ENCODE results near the gene JUP. TPM values are rescaled to one million over a fixed set of nuclear protein-coding genes. Genes with fewer than 3 reads are reported as not detected.
A peak's percentile ranks its signal among the peaks of the same experiment; 100 is the strongest.

Gene JUP
- total and polyA plus RNA-seq, 2 experiments from 2014 or later: 209 to 214 TPM

DNA sequence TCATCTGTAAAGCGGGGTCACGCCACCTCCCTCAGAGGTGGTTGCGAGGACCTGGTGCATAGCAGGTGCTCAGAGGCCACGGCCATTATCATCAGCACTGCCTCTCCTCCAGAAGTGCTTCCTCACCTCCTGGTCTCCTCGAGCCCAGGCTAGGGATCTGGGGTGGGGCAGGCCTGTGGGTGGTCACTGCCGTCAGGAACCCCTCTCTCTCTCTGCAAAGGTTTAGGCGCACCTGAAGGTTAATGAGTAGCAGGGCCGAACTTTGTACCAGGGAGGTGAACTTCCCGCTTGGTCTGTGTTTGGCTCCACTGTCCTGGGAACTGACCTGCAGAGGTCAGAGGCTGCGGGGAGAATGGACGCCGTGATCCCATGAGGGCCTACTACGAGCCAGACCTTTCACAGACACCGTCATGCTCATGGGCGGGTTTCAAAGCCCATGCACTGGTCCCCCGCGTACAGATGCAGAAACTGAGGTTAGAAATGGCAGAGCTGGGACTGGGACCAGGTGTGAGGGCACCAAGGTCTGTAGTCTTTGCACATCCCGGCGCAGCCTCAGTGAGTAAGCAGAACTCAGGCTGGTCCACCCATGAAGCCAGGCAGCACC lies 13.8 kb downstream of the JUP start:
- no peak for DNase-seq (ENCODE audit: low spot score)
- no peaks in the 10 kb centered on the region for H3K9me3 ChIP-seq (ENCODE audit: low read depth)
- H3K79me2 ChIP-seq: peaks cover 80% of the 10 kb centered on the region
- H3K9me2 ChIP-seq (replicated peaks; ENCODE audit: insufficient read depth): no peaks in the 10 kb centered on the region
- H2AFZ ChIP-seq: no peak overlapping the region
- H3K4me1 ChIP-seq (ENCODE audit: insufficient read depth): peaks cover 52% of the 10 kb centered on the region
- peaks cover 86% of the 10 kb centered on the region for H4K20me1 ChIP-seq (ENCODE audit: insufficient read depth, poor library complexity, severe bottlenecking)
- WGBS (ENCODE audit: low lambda C conversion rate, missing lambda C conversion rate): 73% methylated on average over 19 of the region's 19 CpGs
- TF ChIP-seq, protein P1, sequence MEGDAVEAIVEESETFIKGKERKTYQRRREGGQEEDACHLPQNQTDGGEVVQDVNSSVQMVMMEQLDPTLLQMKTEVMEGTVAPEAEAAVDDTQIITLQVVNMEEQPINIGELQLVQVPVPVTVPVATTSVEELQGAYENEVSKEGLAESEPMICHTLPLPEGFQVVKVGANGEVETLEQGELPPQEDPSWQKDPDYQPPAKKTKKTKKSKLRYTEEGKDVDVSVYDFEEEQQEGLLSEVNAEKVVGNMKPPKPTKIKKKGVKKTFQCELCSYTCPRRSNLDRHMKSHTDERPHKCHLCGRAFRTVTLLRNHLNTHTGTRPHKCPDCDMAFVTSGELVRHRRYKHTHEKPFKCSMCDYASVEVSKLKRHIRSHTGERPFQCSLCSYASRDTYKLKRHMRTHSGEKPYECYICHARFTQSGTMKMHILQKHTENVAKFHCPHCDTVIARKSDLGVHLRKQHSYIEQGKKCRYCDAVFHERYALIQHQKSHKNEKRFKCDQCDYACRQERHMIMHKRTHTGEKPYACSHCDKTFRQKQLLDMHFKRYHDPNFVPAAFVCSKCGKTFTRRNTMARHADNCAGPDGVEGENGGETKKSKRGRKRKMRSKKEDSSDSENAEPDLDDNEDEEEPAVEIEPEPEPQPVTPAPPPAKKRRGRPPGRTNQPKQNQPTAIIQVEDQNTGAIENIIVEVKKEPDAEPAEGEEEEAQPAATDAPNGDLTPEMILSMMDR (IDR thresholded peaks at IDR 0.05; ENCODE audit: poor library complexity): no peak
- TF ChIP-seq EZH2 (IDR thresholded peaks at IDR 0.05; ENCODE audit: borderline replicate concordance) (no peak), EZH2phosphoT487 (IDR thresholded peaks at IDR 0.05; ENCODE audit: low read depth, severe bottlenecking, unreplicated experiment) (no peak)
- H3K27ac ChIP-seq: peak overlapping the region; percentile 94
- no peaks in the 10 kb centered on the region for H3K36me3 ChIP-seq (replicated peaks; ENCODE audit: insufficient read depth, low read depth)
- peak overlapping the region; percentile 67 for H3K4me2 ChIP-seq
- H3K27me3 ChIP-seq: no peaks in the 10 kb centered on the region
- no peak overlapping the region for H3K4me3 ChIP-seq

DNA sequence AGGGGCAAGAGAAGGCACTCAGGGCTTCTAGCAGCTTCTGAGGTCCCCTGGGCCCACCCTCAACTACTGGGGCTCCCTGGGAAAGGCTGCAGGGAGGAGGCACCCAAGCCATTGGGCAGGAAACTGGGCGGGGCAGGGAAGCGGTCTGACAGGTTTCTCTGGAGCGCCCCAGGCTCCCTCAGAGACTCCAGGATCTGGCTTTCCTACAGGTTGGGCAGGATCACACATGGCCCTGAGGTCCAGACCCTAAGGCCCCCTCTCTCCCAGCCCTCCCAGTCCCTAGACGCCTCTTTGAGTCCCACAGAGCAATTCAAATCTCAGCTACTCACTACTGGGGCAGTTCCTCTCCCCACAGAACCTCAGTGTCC lies 14.3 kb downstream of the JUP start:
- Histone ChIP-seq H3K9me2 (replicated peaks; ENCODE audit: insufficient read depth) (no peaks in the 10 kb centered on the region), H3K9me3 (ENCODE audit: low read depth) (no peaks in the 10 kb centered on the region), H3K4me2 (peak overlapping the region; percentile 67), H3K4me3 (no peak overlapping the region), H3K27ac (peak overlapping the region; percentile 94), H4K20me1 (ENCODE audit: insufficient read depth, poor library complexity, severe bottlenecking) (peaks cover 83% of the 10 kb centered on the region), H2AFZ (no peak overlapping the region), H3K4me1 (ENCODE audit: insufficient read depth) (peaks cover 47% of the 10 kb centered on the region), H3K36me3 (replicated peaks; ENCODE audit: insufficient read depth, low read depth) (no peaks in the 10 kb centered on the region), H3K27me3 (no peaks in the 10 kb centered on the region), H3K79me2 (peaks cover 77% of the 10 kb centered on the region)
- no peak for TF ChIP-seq EZH2 (IDR thresholded peaks at IDR 0.05; ENCODE audit: borderline replicate concordance)
- WGBS (ENCODE audit: low lambda C conversion rate, missing lambda C conversion rate): 60% methylated on average over 4 of the region's 4 CpGs
- DNase-seq (ENCODE audit: low spot score): peak; percentile 84

DNA sequence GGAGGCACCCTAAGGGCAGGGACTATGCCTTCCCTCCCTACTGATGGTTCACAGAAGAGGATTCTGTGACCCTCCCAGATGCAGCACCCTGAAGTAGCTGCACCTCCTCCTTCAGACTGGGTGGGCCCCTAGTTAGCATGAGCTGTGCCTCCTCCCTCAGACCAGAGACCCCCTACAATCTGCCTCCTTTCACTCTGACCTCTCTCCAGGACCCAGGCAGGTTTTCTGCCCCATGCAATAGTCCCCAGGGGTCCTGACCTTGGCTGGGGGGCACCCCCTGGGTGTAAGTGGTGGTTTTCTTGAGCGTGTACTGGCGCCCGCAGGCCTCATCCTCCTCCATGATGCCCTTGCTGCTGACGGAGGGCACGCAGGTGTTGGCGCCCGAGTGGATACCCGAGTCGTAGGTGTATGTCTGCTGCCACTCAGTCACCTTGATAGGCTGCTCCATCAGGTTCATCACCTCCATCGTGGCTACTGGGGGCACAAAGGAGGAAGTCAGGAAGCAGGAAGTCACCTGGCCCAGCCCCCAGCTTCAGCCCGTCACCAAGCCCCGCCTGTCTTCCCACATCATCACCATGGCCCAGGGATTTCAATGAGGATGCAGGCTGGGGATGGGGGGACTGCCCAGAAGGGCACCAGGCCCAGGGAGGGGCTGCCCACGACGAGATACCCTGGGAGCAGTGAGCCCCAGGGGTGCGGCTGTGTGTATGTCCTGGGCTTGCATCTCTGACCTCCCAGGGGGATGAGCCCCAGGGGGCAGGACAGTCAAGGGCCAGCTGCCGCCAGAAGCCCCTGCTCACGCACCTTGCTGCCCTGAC lies 14.9 kb downstream of the JUP start:
- Histone ChIP-seq H4K20me1 (ENCODE audit: insufficient read depth, poor library complexity, severe bottlenecking) (peaks cover 78% of the 10 kb centered on the region), H3K9me2 (replicated peaks; ENCODE audit: insufficient read depth) (no peaks in the 10 kb centered on the region), H3K27me3 (no peaks in the 10 kb centered on the region), H2AFZ (no peak overlapping the region), H3K4me3 (no peak overlapping the region), H3K79me2 (peaks cover 71% of the 10 kb centered on the region), H3K4me2 (peak overlapping the region; percentile 67), H3K4me1 (ENCODE audit: insufficient read depth) (peaks cover 43% of the 10 kb centered on the region), H3K9me3 (ENCODE audit: low read depth) (no peaks in the 10 kb centered on the region), H3K27ac (peak overlapping the region; percentile 94), H3K36me3 (replicated peaks; ENCODE audit: insufficient read depth, low read depth) (no peaks in the 10 kb centered on the region)
- TF ChIP-seq, protein P1 (IDR thresholded peaks at IDR 0.05; ENCODE audit: poor library complexity): no peak
- TF ChIP-seq EZH2phosphoT487 (IDR thresholded peaks at IDR 0.05; ENCODE audit: low read depth, severe bottlenecking, unreplicated experiment) (no peak), EZH2 (IDR thresholded peaks at IDR 0.05; ENCODE audit: borderline replicate concordance) (no peak)
- no peak for DNase-seq (ENCODE audit: low spot score)
- 87% methylated on average over 17 of the region's 17 CpGs for WGBS (ENCODE audit: low lambda C conversion rate, missing lambda C conversion rate)

DNA sequence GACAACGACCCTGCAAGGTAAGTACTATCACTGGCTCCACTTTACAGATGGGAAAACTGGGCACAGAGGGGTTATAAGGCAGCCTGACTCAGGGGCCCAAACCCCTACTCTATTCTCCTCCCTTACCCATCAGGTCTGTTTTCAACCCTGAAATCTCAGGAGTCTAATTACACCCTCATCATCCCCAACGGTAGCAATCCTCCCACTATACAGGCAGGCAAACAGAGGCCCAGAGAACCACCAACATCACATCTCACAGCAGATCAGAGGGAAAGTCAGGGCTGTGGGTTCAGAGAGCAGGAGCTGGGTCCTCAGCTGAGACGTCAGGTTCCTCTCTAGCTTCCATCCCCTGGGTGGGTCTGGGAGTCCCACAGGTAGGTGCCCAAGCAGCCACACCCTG lies 16.5 kb downstream of the JUP start:
- H3K9me2 ChIP-seq (replicated peaks; ENCODE audit: insufficient read depth): no peaks in the 10 kb centered on the region
- H3K4me2 ChIP-seq: no peak overlapping the region
- no peak overlapping the region for H3K27ac ChIP-seq
- TF ChIP-seq EZH2 (IDR thresholded peaks at IDR 0.05; ENCODE audit: borderline replicate concordance) (no peak), EZH2phosphoT487 (IDR thresholded peaks at IDR 0.05; ENCODE audit: low read depth, severe bottlenecking, unreplicated experiment) (no peak)
- TF ChIP-seq, protein P1 (IDR thresholded peaks at IDR 0.05; ENCODE audit: poor library complexity): no peak
- WGBS (ENCODE audit: low lambda C conversion rate, missing lambda C conversion rate): 92% methylated on average over 3 of the region's 3 CpGs
- peaks cover 70% of the 10 kb centered on the region for H4K20me1 ChIP-seq (ENCODE audit: insufficient read depth, poor library complexity, severe bottlenecking)
- no peak overlapping the region for H3K4me3 ChIP-seq
- DNase-seq (ENCODE audit: low spot score): no peak
- H3K36me3 ChIP-seq (replicated peaks; ENCODE audit: insufficient read depth, low read depth): peaks cover 6% of the 10 kb centered on the region
- no peaks in the 10 kb centered on the region for H3K27me3 ChIP-seq
- peaks cover 60% of the 10 kb centered on the region for H3K79me2 ChIP-seq
- H3K9me3 ChIP-seq (ENCODE audit: low read depth): no peaks in the 10 kb centered on the region
- H3K4me1 ChIP-seq (ENCODE audit: insufficient read depth): peaks cover 31% of the 10 kb centered on the region
- no peak overlapping the region for H2AFZ ChIP-seq

Data from hepatocyte (in vitro differentiated cells).